ENCODE data around the gene TTC7B. TPM values are rescaled to one million over a fixed set of nuclear protein-coding genes. Genes with fewer than 3 reads are reported as not detected.

Gene TTC7B
- total RNA-seq, 1 donor from 2014 or later, result 46.6 TPM

- Mint-ChIP-seq H3K4me3 (ENCODE audit: low read depth) (no peak overlapping the region), H3K36me3 (ENCODE audit: insufficient read depth) (no peaks in the 10 kb centered on the region), H3K27ac (peak overlapping the region; percentile 99), H3K27me3 (no peaks in the 10 kb centered on the region), H3K4me1 (ENCODE audit: low read depth) (peaks cover 54% of the 10 kb centered on the region), H3K9me3 (ENCODE audit: low read depth) (no peaks in the 10 kb centered on the region)
- DNase-seq (ENCODE audit: low spot score, unreplicated experiment), result no peak
- TF ChIP-seq, protein P1, sequence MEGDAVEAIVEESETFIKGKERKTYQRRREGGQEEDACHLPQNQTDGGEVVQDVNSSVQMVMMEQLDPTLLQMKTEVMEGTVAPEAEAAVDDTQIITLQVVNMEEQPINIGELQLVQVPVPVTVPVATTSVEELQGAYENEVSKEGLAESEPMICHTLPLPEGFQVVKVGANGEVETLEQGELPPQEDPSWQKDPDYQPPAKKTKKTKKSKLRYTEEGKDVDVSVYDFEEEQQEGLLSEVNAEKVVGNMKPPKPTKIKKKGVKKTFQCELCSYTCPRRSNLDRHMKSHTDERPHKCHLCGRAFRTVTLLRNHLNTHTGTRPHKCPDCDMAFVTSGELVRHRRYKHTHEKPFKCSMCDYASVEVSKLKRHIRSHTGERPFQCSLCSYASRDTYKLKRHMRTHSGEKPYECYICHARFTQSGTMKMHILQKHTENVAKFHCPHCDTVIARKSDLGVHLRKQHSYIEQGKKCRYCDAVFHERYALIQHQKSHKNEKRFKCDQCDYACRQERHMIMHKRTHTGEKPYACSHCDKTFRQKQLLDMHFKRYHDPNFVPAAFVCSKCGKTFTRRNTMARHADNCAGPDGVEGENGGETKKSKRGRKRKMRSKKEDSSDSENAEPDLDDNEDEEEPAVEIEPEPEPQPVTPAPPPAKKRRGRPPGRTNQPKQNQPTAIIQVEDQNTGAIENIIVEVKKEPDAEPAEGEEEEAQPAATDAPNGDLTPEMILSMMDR (IDR thresholded peaks at IDR 0.05; ENCODE audit: unreplicated experiment), result no peak
These were observed 301.7 kb downstream of the TTC7B start for GRCh38 chr14:90514566-90514965.

DNA sequence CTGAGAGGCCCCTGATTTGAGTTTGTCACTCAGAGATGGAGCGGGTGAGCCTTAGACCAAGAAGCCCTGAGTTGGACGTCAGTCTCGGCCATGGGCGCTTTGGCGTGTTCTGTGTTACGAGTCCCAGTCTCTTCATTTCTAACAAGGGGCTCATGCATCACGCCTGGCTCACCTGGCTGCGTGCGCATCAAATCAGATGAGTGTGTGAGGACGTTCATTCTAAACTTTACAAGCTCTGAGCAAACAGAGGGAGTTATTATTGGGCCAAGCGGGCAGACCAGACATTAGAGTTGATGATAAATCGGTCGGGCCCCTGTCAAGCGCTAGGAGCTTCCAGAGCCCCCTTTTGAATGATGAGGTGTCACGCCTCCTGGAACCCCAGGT is 302.2 kb downstream of the TTC7B start:
- Mint-ChIP-seq H3K27me3 (no peaks in the 10 kb centered on the region), H3K36me3 (ENCODE audit: insufficient read depth) (no peaks in the 10 kb centered on the region), H3K4me3 (ENCODE audit: low read depth) (no peak overlapping the region), H3K4me1 (ENCODE audit: low read depth) (peaks cover 59% of the 10 kb centered on the region), H3K9me3 (ENCODE audit: low read depth) (no peaks in the 10 kb centered on the region), H3K27ac (peak overlapping the region; percentile 99)
- TF ChIP-seq, protein P1 (IDR thresholded peaks at IDR 0.05; ENCODE audit: unreplicated experiment), result no peak
- DNase-seq (ENCODE audit: low spot score, unreplicated experiment), result no peak

GRCh38 chr14:90513161-90514014 is 302.8 kb downstream of the TTC7B start:
- H3K27ac Mint-ChIP-seq, result peak overlapping the region; percentile 99
- H3K9me3 Mint-ChIP-seq (ENCODE audit: low read depth), result no peaks in the 10 kb centered on the region
- no peaks in the 10 kb centered on the region for H3K36me3 Mint-ChIP-seq (ENCODE audit: insufficient read depth)
- TF ChIP-seq, protein P1 (IDR thresholded peaks at IDR 0.05; ENCODE audit: unreplicated experiment), result no peak
- H3K27me3 Mint-ChIP-seq, result no peaks in the 10 kb centered on the region
- H3K4me3 Mint-ChIP-seq (ENCODE audit: low read depth), result peak overlapping the region; percentile 58
- peaks cover 65% of the 10 kb centered on the region for H3K4me1 Mint-ChIP-seq (ENCODE audit: low read depth)
- DNase-seq (ENCODE audit: low spot score, unreplicated experiment), result peak; percentile 69

DNA sequence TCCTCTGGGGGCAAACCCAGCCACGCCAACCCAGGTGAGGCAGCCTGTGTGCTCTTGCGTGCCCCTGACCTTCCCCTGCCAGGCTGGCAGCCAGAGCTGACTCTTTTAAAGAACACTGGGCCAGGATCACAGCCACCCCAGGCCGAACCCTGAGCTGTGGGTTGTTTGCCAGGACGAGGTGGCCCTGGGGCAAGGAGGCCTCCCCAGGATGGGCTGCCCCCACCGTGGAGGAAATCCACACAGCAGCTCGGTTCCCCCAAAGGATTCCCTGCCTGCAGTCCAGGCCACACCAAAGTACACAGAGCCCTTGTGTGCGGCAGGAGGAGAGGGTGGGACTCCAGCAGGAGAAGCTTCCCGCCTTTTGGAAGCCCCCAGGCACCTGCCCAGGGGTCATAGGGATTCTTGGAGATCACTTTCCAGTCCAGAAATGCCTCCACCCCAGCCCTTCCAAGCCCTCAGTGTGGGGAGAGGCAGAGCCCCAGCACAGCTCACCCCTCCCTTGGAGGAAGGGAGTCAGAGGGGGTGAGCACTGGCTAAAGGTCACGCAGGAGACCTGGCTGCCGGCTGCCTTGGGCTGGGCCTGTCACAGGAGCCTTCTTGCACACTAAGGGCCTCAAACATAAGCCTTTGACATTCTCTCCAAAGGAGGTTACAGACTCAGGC is 303.8 kb downstream of the TTC7B start:
- Mint-ChIP-seq H3K4me3 (ENCODE audit: low read depth) (no peak overlapping the region), H3K27ac (peak overlapping the region; percentile 99), H3K27me3 (no peaks in the 10 kb centered on the region), H3K4me1 (ENCODE audit: low read depth) (peaks cover 61% of the 10 kb centered on the region), H3K9me3 (ENCODE audit: low read depth) (no peaks in the 10 kb centered on the region), H3K36me3 (ENCODE audit: insufficient read depth) (no peaks in the 10 kb centered on the region)
- TF ChIP-seq, protein P1 (IDR thresholded peaks at IDR 0.05; ENCODE audit: unreplicated experiment), result no peak
- DNase-seq (ENCODE audit: low spot score, unreplicated experiment), result no peak

- Mint-ChIP-seq H3K36me3 (ENCODE audit: insufficient read depth) (no peaks in the 10 kb centered on the region), H3K4me3 (ENCODE audit: low read depth) (no peak overlapping the region), H3K4me1 (ENCODE audit: low read depth) (peaks cover 60% of the 10 kb centered on the region), H3K9me3 (ENCODE audit: low read depth) (no peaks in the 10 kb centered on the region), H3K27me3 (no peaks in the 10 kb centered on the region), H3K27ac (peak overlapping the region; percentile 99)
- TF ChIP-seq, protein P1 (IDR thresholded peaks at IDR 0.05; ENCODE audit: unreplicated experiment), result no peak
- no peak for DNase-seq (ENCODE audit: low spot score, unreplicated experiment)
These were observed 304.4 kb downstream of the TTC7B start for GRCh38 chr14:90511795-90512328.
